D721Med (cell line): ENCODE measurements around the gene MIOX.

Experiments used
- DNase-seq: peaks from one replicate; pipeline ENCODE4 v3.0.0; 2011; ENCODE audit warnings: low spot score; ENCODE audit not compliant: insufficient read length
- FAIRE-seq: peaks from 2 replicates; lab custom pipeline; 2011; peaks lifted over from hg19 to GRCh38; lab: Jason Lieb, UNC
- CTCF ChIP-seq: IDR thresholded peaks from 2 replicates; pipeline ENCODE4 v1.5.1; 2012; ENCODE audit warnings: mild to moderate bottlenecking, control low read depth; ENCODE audit not compliant: insufficient read depth; ENCODE audit errors: missing control alignments

The MIOX gene

GRCh38 chr22:50441428-50441993 is 45.1 kb upstream of the MIOX start:
- no peak for FAIRE-seq
- DNase-seq, result no peak
- TF ChIP-seq CTCF, result no peak

GRCh38 chr22:50443197-50443596 is 43.5 kb upstream of the MIOX start:
- DNase-seq (no peak), FAIRE-seq (no peak)
- no peak for TF ChIP-seq CTCF

GRCh38 chr22:50443801-50444625 is 42.6 kb upstream of the MIOX start:
- FAIRE-seq (no peak), DNase-seq (no peak)
- no peak for TF ChIP-seq CTCF

GRCh38 chr22:50444663-50445062 is 42.0 kb upstream of the MIOX start:
- TF ChIP-seq CTCF, result no peak
- FAIRE-seq (no peak), DNase-seq (no peak)

- FAIRE-seq, result no peak
- DNase-seq, result no peak
- TF ChIP-seq CTCF, result no peak
Observed at GRCh38 chr22:50445071-50445879, 41.4 kb upstream of the MIOX start.

- no peak for DNase-seq
Observed at GRCh38 chr22:50445880-50446707, 40.6 kb upstream of the MIOX start.

More at GRCh38 chr22:50445880-50446707, 40.6 kb upstream of the MIOX start:
- no peak for FAIRE-seq
- TF ChIP-seq CTCF, result no peak
